ENCODE measurements around the gene MYLK.

The MYLK gene

GRCh38 chr3:123695731-123696640 lies 188.1 kb downstream of the MYLK start:
- DNase-seq (ENCODE audit: low spot score) = no peak

DNA sequence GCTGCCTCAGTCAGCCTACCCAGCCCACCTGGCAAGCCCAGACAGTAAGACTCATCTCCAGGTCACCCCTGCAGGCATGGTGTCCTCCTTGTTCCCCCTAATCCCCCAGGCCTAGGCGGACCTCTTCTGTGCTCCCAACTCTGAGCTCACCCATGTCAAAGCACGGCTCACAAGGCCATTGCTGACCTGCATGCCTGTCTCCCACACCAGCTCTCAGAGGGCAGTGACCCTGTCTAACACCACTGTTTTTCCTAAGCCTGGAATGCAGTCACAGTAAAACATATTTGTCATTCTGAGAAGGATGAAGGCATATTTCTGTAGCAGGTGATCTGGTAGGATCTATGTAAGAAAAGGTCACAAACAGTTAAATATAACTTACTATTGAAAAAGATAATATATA lies 189.0 kb downstream of the MYLK start:
- DNase-seq (ENCODE audit: low spot score) = no peak

- DNase-seq (ENCODE audit: low spot score) = no peak
Measured at GRCh38 chr3:123694366-123695087, 189.6 kb downstream of the MYLK start.

DNA sequence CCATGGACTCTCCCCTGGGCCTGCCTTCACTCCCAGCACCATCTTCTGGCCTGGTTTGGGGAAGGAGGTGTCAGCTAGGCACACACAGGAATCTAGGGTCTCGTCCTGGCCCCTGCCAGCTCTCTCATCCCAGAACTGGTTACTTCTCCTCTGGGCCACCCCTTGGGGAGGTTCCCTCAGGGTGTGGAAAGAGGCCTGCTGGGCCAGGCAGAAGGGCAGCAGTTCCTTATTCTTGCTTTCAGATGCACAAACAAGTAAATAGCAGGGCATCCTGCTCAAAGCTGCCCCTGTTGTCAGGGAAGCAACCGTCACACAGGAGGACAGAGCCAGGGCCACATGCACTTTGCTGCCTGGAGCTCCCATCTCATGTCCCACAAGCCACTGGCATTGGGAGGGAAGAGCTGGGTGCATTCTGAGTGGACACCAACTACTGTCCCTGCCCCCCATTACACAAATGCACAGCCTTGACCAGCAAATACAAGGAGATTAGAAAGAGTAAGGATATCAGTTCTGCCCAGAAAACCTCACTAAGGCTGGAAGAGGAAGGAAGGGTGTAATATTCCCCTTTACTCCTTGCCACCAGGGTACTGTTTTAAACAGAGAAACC lies 190.4 kb downstream of the MYLK start:
- no peak for DNase-seq (ENCODE audit: low spot score)

DNA sequence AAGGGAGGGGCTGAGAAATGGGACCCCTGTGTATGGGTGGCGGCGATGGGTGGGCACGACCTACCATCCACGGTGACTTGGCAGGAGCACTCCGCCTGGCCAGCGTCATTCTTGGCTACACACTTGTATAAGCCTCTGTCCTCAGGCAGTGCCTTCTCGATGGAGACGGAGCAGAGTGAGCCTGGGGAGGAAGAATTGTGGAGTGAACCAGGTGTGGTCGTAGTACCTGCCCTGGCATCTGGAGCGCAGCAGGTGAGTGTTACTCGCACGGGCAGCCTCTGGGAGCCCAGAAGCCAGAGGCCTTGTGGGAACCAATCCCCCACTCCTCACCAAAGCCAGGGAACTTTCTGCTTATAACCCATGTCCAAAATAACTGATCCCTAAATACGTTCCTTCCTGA lies 191.5 kb downstream of the MYLK start:
- DNase-seq (ENCODE audit: low spot score) = no peak

DNA sequence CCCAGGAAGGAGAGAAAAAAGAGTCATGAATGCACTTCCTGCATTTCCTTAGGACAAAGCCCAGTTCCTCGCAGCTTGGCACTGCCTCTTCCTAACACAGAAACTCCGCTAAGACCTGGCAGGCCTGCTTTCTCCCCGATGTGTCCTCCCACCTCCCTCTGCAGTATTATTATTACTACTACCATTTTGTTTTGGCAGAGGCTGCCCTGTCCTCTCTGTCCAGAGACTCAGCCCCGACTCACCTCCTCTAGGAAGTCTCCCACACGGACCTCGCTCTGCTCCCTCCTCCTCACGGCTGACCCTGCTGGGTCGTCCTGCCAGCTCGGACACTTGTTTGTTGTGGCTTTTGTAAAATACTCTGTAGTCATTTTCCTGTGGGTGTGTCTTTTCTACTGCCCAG lies 192.1 kb downstream of the MYLK start:
- DNase-seq (ENCODE audit: low spot score) = no peak

DNA sequence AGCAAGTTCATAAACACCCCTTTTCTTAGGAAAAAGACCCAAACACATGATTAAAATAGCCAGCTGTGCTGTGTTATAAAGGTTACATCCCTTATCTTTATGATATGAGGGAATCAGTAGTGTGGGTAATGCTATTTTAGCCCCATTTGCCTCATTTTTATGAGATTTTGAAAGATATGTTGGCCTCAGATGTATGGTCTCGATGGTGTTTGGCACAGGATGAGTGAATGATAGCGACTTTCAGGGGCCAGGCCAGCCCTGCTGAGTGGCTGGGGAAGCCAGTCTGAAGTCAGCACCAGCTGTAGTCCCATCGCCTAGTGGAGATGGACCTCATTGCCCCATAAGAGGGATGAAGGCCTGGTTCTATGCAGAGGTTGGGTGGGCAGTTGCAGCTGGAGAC lies 194.3 kb downstream of the MYLK start:
- DNase-seq (ENCODE audit: low spot score) = no peak

GRCh38 chr3:123688241-123688747 lies 195.8 kb downstream of the MYLK start:
- no peak for DNase-seq (ENCODE audit: low spot score)

DNA sequence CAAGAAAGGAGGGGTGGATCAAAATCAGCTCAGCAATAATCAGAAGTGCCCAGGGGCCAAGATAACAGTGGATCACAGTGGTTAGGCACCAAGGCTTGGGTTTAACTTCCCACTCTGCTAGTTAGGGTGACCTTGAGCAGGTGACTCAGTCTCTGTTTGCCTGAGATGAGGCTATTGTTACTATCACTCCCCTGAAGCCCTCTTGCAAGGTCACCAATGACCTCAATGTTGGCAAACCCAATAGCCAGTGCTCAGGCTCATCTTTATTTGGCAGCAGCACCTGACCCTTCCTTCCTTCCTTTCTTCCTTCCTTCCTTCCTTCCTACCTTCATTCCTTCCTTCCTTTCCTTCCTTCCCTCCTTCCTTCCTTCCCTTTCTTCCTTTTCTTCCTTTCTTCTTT lies 196.8 kb downstream of the MYLK start:
- DNase-seq (ENCODE audit: low spot score) = no peak

GRCh38 chr3:123686251-123686650 lies 197.9 kb downstream of the MYLK start:
- no peak for DNase-seq (ENCODE audit: low spot score)

DNA sequence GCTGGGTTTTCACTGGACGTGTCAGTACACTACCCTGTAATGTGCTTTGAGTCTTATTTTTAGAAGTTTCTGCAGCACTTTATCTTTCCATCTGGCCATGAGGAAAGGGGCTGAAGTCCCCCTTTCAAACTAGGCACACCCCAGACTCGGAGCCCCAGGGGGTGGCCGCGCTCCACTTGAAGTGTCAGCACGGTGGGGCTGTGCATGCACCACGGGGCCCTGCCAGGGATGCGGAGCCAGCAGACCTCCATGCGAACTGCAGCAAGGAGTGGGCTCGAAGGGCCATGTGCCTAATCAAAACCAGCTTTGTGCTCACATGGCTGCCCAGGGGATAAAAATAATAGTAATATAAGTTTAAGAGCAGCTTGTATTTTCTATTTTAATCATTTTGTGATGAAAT lies 198.4 kb downstream of the MYLK start:
- DNase-seq (ENCODE audit: low spot score) = no peak

- DNase-seq (ENCODE audit: low spot score) = no peak
Measured at GRCh38 chr3:123684636-123685035, 199.5 kb downstream of the MYLK start.

DNA sequence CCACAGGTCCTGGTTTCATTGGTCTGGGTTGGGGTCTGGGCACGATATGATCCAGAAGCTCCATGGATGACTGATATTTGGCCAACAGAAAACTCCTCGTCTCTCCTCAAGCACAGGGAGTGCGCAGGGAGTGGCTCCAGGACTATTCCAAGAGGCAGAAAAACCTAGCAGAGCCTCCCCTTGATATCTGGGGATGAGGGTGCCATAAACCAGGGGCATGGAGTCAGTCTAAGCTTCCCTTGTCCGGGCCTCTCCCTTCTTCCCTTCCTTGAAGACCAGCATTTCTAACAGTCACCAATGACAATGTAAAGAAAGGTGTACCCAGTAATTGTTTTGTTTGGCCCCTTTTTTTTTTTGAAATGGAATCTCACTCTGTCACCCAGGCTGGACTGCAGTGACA lies 199.9 kb downstream of the MYLK start:
- DNase-seq (ENCODE audit: low spot score) = no peak

GRCh38 chr3:123683505-123684154 lies 200.5 kb downstream of the MYLK start:
- no peak for DNase-seq (ENCODE audit: low spot score)

- no peak for DNase-seq (ENCODE audit: low spot score)
Measured at GRCh38 chr3:123682781-123683504, 201.2 kb downstream of the MYLK start.

DNA sequence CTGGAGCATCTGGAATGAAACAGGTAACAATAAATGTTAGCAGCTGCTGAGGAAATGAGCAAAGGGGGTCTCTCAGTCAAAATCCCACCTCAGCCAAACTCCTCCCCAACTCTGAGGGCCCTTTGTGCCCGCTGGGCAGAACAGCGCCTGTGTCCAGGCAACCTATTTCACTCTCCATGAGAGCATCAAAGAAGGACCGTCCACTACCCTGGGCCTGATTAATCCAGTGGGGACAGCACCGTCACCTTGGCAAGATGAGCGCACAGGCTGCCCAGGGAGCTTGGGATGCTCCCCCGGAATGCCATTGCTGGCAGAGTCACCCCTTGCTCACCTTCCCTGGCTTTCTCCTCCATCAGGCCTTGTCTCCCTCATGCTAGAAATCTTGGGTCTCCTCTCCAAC lies 201.8 kb downstream of the MYLK start:
- DNase-seq (ENCODE audit: low spot score) = no peak

DNA sequence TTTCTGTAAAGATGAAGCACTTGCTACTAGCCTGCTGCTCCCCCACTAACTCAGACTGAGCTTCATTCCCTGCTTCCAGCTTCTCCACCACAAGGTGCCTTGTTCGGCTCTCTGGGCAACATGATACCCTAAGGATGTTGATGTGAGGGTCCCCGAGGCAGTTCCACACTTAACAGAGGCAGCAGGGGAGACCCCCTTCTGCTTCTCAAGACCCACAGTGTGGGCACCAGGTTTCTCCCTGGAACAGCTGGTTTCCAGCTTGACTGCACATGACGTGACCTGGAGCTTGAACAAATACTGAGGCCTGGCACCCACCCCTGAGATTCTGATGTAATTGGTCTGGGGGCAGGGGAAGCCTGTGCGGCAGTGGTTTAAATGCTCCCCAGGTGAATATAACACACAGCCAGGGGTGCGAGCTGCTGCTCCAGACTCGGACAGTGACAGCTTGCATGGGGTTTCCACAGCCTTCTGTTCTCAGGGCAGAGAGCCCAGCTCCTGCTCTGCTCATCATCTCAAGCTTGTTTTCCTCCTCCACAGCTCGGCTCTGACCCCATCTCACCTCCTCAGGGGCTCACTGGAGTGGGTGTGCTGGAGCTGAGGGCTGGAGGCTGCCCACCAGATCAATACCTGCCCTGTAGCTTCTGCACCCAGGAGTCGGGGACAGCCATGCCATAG lies 204.3 kb downstream of the MYLK start:
- DNase-seq (ENCODE audit: low spot score) = no peak

DNA sequence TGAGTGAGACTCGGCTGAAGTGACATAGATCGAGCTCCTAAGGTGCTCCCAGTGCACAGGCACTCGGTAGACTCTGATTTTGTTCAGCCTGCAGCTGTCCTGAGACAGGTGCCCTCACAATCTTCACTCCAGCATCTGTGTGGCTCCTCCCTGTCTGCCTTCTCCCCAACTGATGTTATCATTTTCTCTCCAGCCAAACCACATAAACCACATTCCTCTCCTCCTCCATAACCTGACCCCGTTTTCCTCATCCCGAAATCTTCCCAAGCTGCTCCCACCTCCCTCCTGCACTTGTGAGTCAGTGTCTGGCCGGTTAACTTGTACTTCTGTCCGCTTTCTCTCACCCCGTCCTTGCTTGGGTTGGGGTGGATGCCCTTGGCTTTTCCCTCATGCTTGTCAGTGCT lies 206.0 kb downstream of the MYLK start:
- no peak for DNase-seq (ENCODE audit: low spot score)

DNA sequence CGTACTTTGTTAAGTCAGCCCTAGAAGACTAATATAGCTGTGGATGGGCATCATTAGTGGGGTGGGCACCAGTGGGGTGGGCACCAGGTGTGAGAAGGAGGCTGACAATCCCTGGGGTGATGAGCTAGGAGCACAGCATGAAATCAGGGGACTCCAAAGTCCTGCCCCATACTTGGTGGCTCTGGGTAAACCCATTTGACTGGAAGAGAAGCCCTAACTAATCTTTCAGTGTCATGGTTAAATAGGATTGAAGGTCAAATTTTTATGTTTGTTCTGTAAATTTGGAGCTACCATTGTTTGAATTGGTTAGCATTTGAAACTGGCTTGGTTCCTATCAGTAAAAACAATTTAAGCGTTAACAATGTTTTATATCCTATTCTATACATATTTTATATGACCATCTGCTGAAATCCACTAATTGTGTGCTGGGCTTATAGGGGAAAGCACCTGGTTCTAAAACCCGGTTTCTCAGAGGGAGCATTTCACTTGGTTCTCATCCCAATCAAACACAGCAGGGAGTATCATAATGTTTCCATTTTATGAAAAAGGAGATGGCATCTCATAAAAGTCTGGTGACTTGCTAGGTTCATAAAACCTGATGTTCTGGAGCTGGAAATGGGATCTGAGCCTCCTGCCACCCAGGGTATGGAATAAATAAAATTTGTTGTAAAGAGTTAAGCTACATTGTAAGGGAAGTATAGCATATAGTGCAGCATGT lies 211.5 kb downstream of the MYLK start:
- DNase-seq (ENCODE audit: low spot score) = no peak

DNA sequence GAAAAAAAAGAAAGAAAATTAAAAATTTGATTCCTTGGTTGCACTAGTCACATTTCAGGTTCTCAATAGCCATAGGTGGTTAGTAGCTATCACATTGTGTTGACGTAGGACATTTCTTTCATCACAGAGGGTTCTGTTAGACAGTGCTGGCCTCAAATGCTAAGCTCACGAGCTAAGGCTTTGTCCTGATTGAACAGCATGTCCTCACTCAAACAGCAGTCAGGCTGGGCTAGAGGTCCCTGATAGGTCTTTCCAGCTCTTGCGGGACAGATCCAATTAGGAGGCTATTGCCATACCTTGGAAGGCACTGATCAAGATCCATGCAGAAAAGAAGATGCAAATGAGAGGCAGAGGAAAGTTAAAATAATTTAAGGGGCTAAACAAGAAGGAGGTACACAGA lies 213.4 kb downstream of the MYLK start:
- no peak for DNase-seq (ENCODE audit: low spot score)

Measured in germinal center (tissue), 1 donor.